Activated T-cell treated with anti-CD3 and anti-CD28 coated beads, Interleukin-2, amount 50 U/mL, for 4 hours (primary cell): Measurements from ENCODE around the gene DIAPH1. TPM values are rescaled to one million over a fixed set of nuclear protein-coding genes. Genes with fewer than 3 reads are reported as not detected.
A peak's percentile ranks its signal among the peaks of the same experiment; 100 is the strongest.

Experiments
- ATAC-seq, 2 donors: fragments of 200-7000 bp; cut with Tn5 transposase; one replicate each; pipeline ENCODE4 v1.10.0; 2021
- DNase-seq: peaks from one replicate; pipeline ENCODE4 v3.0.0-alpha.2; 2020
- H3K27me3 Mint-ChIP-seq: one replicate; pipeline ENCODE4 v1.8.0; 2021; ENCODE audit warnings: low read depth, mixed read lengths
- H3K36me3 Mint-ChIP-seq: one replicate; pipeline ENCODE4 v1.8.0; 2022; ENCODE audit warnings: mixed read lengths; ENCODE audit not compliant: insufficient read depth
- H3K4me1 Mint-ChIP-seq: one replicate; pipeline ENCODE4 v1.8.0; 2021; ENCODE audit warnings: low read depth, mixed read lengths
- H3K4me3 Mint-ChIP-seq: one replicate; pipeline ENCODE4 v1.8.0; 2021; ENCODE audit warnings: mild to moderate bottlenecking, moderate library complexity, mixed read lengths
- H3K9me3 Mint-ChIP-seq: one replicate; pipeline ENCODE4 v1.8.0; 2021; ENCODE audit warnings: mixed read lengths
- total RNA-seq, 3 donors: library from RNA; stranded (reverse); gene quantifications; one replicate each; pipeline ENCODE4 v1.2.1, GENCODE V29; 2021

The DIAPH1 gene
- total RNA-seq, 3 donors from 2014 or later, result 243 to 289 (median 269) TPM

- Mint-ChIP-seq H3K4me3 (no peak overlapping the region), H3K4me1 (peaks cover 3% of the 10 kb centered on the region), H3K36me3 (peaks cover 20% of the 10 kb centered on the region), H3K27me3 (no peaks in the 10 kb centered on the region), H3K9me3 (no peaks in the 10 kb centered on the region)
- ATAC-seq (no peak), DNase-seq (no peak)
Observed at GRCh38 chr5:141534492-141535213, 84.1 kb downstream of the DIAPH1 start.

- Mint-ChIP-seq H3K27me3 (no peaks in the 10 kb centered on the region), H3K9me3 (no peaks in the 10 kb centered on the region), H3K4me3 (no peak overlapping the region), H3K36me3 (peaks cover 16% of the 10 kb centered on the region), H3K4me1 (peaks cover 3% of the 10 kb centered on the region)
- ATAC-seq (no peak), DNase-seq (no peak)
Observed at GRCh38 chr5:141533897-141534296, 84.9 kb downstream of the DIAPH1 start.

GRCh38 chr5:141532726-141533125 is 86.1 kb downstream of the DIAPH1 start:
- no peaks in the 10 kb centered on the region for H3K27me3 Mint-ChIP-seq
- peaks cover 26% of the 10 kb centered on the region for H3K36me3 Mint-ChIP-seq
- ATAC-seq (no peak), DNase-seq (no peak)
- H3K4me1 Mint-ChIP-seq, result peaks cover 3% of the 10 kb centered on the region
- no peaks in the 10 kb centered on the region for H3K9me3 Mint-ChIP-seq
- no peak overlapping the region for H3K4me3 Mint-ChIP-seq

GRCh38 chr5:141529873-141530272 is 88.9 kb downstream of the DIAPH1 start:
- no peak for ATAC-seq
- Mint-ChIP-seq H3K9me3 (no peaks in the 10 kb centered on the region), H3K36me3 (peaks cover 40% of the 10 kb centered on the region), H3K27me3 (no peaks in the 10 kb centered on the region), H3K4me1 (peaks cover 8% of the 10 kb centered on the region), H3K4me3 (no peak overlapping the region)
- no peak for DNase-seq

GRCh38 chr5:141529002-141529401 is 89.8 kb downstream of the DIAPH1 start:
- H3K4me1 Mint-ChIP-seq, result peaks cover 11% of the 10 kb centered on the region
- H3K27me3 Mint-ChIP-seq, result no peaks in the 10 kb centered on the region
- DNase-seq, result no peak
- ATAC-seq, result no peak
- no peaks in the 10 kb centered on the region for H3K9me3 Mint-ChIP-seq
- H3K36me3 Mint-ChIP-seq, result peaks cover 42% of the 10 kb centered on the region
- no peak overlapping the region for H3K4me3 Mint-ChIP-seq

GRCh38 chr5:141528291-141528984 is 90.4 kb downstream of the DIAPH1 start:
- Mint-ChIP-seq H3K36me3 (peaks cover 40% of the 10 kb centered on the region), H3K27me3 (no peaks in the 10 kb centered on the region), H3K4me1 (peaks cover 11% of the 10 kb centered on the region), H3K4me3 (no peak overlapping the region), H3K9me3 (no peaks in the 10 kb centered on the region)
- ATAC-seq (no peak), DNase-seq (no peak)

- H3K36me3 Mint-ChIP-seq, result peaks cover 40% of the 10 kb centered on the region
- H3K4me3 Mint-ChIP-seq, result no peak overlapping the region
- H3K4me1 Mint-ChIP-seq, result peaks cover 13% of the 10 kb centered on the region
Observed at GRCh38 chr5:141527426-141527825, 91.4 kb downstream of the DIAPH1 start.

GRCh38 chr5:141525653-141526052 is 93.1 kb downstream of the DIAPH1 start:
- Mint-ChIP-seq H3K4me3 (no peak overlapping the region), H3K36me3 (peaks cover 52% of the 10 kb centered on the region)
- no peak for DNase-seq

More at GRCh38 chr5:141527426-141527825, 91.4 kb downstream of the DIAPH1 start:
- no peak for ATAC-seq
- no peaks in the 10 kb centered on the region for H3K9me3 Mint-ChIP-seq
- DNase-seq, result no peak
- no peaks in the 10 kb centered on the region for H3K27me3 Mint-ChIP-seq

GRCh38 chr5:141524604-141525597 is 93.9 kb downstream of the DIAPH1 start:
- Mint-ChIP-seq H3K36me3 (peaks cover 55% of the 10 kb centered on the region), H3K27me3 (no peaks in the 10 kb centered on the region), H3K4me3 (no peak overlapping the region), H3K9me3 (no peaks in the 10 kb centered on the region), H3K4me1 (peaks cover 28% of the 10 kb centered on the region)
- peak; percentile 61 to 70 for ATAC-seq
- DNase-seq, result peak; percentile 40

More at GRCh38 chr5:141525653-141526052, 93.1 kb downstream of the DIAPH1 start:
- no peaks in the 10 kb centered on the region for H3K9me3 Mint-ChIP-seq
- ATAC-seq, result no peak
- peaks cover 27% of the 10 kb centered on the region for H3K4me1 Mint-ChIP-seq
- H3K27me3 Mint-ChIP-seq, result no peaks in the 10 kb centered on the region

GRCh38 chr5:141523991-141524390 is 94.8 kb downstream of the DIAPH1 start:
- H3K36me3 Mint-ChIP-seq, result peaks cover 62% of the 10 kb centered on the region
- DNase-seq, result no peak
- no peak for ATAC-seq
- no peaks in the 10 kb centered on the region for H3K27me3 Mint-ChIP-seq
- H3K4me3 Mint-ChIP-seq, result no peak overlapping the region
- H3K9me3 Mint-ChIP-seq, result no peaks in the 10 kb centered on the region
- H3K4me1 Mint-ChIP-seq, result peaks cover 28% of the 10 kb centered on the region

- Mint-ChIP-seq H3K4me1 (peaks cover 28% of the 10 kb centered on the region), H3K36me3 (peaks cover 55% of the 10 kb centered on the region), H3K9me3 (no peaks in the 10 kb centered on the region), H3K27me3 (no peaks in the 10 kb centered on the region), H3K4me3 (no peak overlapping the region)
- no peak for ATAC-seq
- DNase-seq, result no peak
Observed at GRCh38 chr5:141522301-141522700, 96.5 kb downstream of the DIAPH1 start.

GRCh38 chr5:141521244-141521781 is 97.5 kb downstream of the DIAPH1 start:
- H3K36me3 Mint-ChIP-seq, result peaks cover 58% of the 10 kb centered on the region
- H3K4me3 Mint-ChIP-seq, result no peak overlapping the region
- H3K9me3 Mint-ChIP-seq, result no peaks in the 10 kb centered on the region
- DNase-seq (no peak), ATAC-seq (peak; percentile 75 to 77)
- H3K27me3 Mint-ChIP-seq, result no peaks in the 10 kb centered on the region
- peaks cover 29% of the 10 kb centered on the region for H3K4me1 Mint-ChIP-seq

GRCh38 chr5:141519605-141520565 is 98.9 kb downstream of the DIAPH1 start:
- ATAC-seq (no peak), DNase-seq (no peak)
- no peak overlapping the region for H3K4me3 Mint-ChIP-seq
- peaks cover 34% of the 10 kb centered on the region for H3K4me1 Mint-ChIP-seq
- H3K9me3 Mint-ChIP-seq, result no peaks in the 10 kb centered on the region
- H3K27me3 Mint-ChIP-seq, result no peaks in the 10 kb centered on the region
- peaks cover 57% of the 10 kb centered on the region for H3K36me3 Mint-ChIP-seq
